Choroid plexus epithelial cell (primary cell): Measurements from ENCODE around the gene SAMD4A.

Experiments
- DNase-seq: peaks from one replicate; pipeline ENCODE4 v3.0.0-alpha.2; 2010; ENCODE audit warnings: low read depth
- H3K4me3 ChIP-seq: 2 replicates; pipeline ENCODE4 v1.5.1; 2011; ENCODE audit warnings: low read depth, mild to moderate bottlenecking, control low read depth, low read length, moderate library complexity
- TF ChIP-seq, protein P1 (sequence below): conservative IDR thresholded peaks from 2 replicates; pipeline ENCODE4 v1.5.1; 2011; ENCODE audit warnings: low read depth, mild to moderate bottlenecking, control low read depth, inconsistent platforms, low read length, moderate library complexity

SAMD4A gene

DNA sequence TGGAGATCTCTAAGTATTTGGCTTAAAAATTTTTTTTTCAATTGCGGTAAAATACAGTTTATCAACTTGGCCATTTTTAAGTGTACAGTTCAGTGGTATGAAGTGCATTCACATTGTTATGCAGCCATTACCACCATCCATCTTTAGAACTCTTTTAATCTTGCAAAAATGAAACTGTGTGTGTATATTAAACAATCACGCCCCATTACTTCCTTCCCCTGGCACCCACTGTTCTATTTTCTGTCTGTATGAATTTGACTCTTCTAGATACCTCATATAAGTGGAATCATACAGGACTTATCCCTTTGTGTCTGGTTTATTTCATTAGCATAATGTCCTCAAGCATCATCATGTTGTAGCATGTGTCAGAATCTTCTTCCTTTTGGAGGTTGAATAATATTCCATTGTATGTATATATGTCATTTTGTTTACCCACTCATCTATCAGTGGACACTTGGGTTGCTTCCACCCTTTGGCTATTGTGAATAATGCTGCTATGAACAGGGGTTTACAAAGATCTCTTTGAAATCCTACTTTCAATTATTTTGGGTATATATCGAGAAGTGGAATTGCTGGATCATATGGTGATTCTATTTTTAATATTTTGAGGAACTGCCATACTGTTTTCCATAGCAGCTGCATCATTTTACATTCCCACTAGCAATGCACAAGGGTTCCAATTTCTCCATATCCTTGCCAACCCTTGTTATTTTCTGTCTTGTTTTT, 62.9 kb downstream of the SAMD4A start:
- DNase-seq, result no peak
- TF ChIP-seq, protein P1, sequence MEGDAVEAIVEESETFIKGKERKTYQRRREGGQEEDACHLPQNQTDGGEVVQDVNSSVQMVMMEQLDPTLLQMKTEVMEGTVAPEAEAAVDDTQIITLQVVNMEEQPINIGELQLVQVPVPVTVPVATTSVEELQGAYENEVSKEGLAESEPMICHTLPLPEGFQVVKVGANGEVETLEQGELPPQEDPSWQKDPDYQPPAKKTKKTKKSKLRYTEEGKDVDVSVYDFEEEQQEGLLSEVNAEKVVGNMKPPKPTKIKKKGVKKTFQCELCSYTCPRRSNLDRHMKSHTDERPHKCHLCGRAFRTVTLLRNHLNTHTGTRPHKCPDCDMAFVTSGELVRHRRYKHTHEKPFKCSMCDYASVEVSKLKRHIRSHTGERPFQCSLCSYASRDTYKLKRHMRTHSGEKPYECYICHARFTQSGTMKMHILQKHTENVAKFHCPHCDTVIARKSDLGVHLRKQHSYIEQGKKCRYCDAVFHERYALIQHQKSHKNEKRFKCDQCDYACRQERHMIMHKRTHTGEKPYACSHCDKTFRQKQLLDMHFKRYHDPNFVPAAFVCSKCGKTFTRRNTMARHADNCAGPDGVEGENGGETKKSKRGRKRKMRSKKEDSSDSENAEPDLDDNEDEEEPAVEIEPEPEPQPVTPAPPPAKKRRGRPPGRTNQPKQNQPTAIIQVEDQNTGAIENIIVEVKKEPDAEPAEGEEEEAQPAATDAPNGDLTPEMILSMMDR, result no peak
- no peak overlapping the region for H3K4me3 ChIP-seq

GRCh38 chr14:54631016-54631415, 64.1 kb downstream of the SAMD4A start:
- TF ChIP-seq, protein P1, result no peak
- H3K4me3 ChIP-seq, result no peak overlapping the region
- DNase-seq, result no peak

DNA sequence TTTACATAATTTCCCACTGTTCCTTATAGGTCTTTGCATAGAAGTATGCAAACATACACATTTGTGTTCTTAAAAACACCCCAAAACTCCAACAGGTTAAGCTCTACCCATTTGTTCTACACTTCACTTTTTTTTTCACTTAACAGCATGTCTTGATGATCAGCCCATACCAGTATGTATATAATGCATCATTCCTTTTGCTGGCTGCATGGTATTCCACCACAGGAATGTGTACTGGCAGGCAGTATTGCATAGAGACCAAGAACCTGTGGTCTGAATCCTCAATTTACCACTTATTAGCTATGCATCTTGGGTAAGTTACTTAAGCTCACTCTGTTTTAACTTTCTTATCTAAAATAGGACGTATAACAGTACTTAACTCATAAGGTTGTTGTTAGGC, 65.5 kb downstream of the SAMD4A start:
- no peak for DNase-seq
- no peak overlapping the region for H3K4me3 ChIP-seq
- TF ChIP-seq, protein P1, result no peak

DNA sequence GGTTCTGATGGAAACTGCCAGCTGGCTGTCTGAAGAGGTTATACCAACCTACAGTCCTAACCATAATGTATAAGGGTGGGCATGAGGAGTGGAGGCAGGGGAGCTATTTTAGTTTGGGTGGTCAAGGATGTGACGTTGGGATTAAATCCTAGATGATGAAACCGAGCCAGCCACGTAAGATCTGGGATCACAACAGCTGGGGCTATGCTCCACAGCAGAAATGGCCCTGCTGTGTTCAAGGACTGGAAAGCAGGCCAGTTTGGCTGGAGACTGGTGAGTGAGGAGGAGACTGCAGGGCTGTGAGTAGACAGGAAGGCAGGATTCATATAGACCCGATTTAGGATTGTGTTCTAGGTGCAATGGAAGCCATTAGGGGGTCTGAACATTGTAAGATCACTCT, 66.1 kb downstream of the SAMD4A start:
- no peak for DNase-seq
- TF ChIP-seq, protein P1, result no peak
- no peak overlapping the region for H3K4me3 ChIP-seq

- TF ChIP-seq, protein P1, result no peak
- no peak for DNase-seq
- no peak overlapping the region for H3K4me3 ChIP-seq
Measured at GRCh38 chr14:54637270-54638134, 70.6 kb downstream of the SAMD4A start.

DNA sequence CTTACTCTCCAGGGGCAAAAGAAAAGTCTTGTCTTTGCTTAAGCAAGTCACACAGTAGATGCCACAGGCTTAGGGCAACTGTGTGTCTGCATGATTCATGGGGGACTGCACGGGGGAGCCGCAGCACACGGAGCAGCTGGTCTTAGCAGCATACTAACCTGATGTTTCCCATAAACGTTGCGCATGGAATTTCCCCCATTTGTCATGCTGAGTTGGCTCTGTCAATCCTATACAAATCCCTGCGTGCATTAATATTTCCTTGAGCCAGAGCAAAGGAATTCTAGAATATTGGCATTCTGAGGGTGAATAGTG, 71.2 kb downstream of the SAMD4A start:
- DNase-seq, result peak; percentile 67
- no peak overlapping the region for H3K4me3 ChIP-seq

More for the DNA sequence above, 71.2 kb downstream of the SAMD4A start:
- TF ChIP-seq, protein P1, result no peak
